ENCODE data around the gene ATP6V0A4. TPM values are rescaled to one million over a fixed set of nuclear protein-coding genes. Genes with fewer than 3 reads are reported as not detected.

The ATP6V0A4 gene
- total RNA-seq, 1 donor from 2014 or later = 0.88 TPM

GRCh38 chr7:138656952-138657351 lies 141.0 kb downstream of the ATP6V0A4 start:
- no peaks in the 10 kb centered on the region for H3K36me3 ChIP-seq (ENCODE audit: control insufficient read depth, insufficient read depth, low read length)
- no peak for TF ChIP-seq CTCF (IDR thresholded peaks at IDR 0.05; ENCODE audit: insufficient read depth, low read length, poor library complexity, severe bottlenecking)
- H3K27me3 ChIP-seq (ENCODE audit: control insufficient read depth, insufficient read depth, low read length) = no peaks in the 10 kb centered on the region
- no peak overlapping the region for H3K4me3 ChIP-seq (ENCODE audit: low read depth, low read length)
- DNase-seq (ENCODE audit: low read depth) = no peak

Other genes starting within 250 kb of the ATP6V0A4 start
- gene SVOPL, start 96.8 kb downstream of the ATP6V0A4 start, total RNA-seq = 0.89 TPM in 1 of 2 replicates, not detected in the other
- gene TMEM213, start 202 bp downstream of the ATP6V0A4 start, total RNA-seq = not detected in 2 replicates
- gene KIAA1549, start 183.2 kb upstream of the ATP6V0A4 start, total RNA-seq = 5.8 and 7.6 TPM in 2 replicates
- gene ZC3HAV1L, start 237.8 kb upstream of the ATP6V0A4 start, total RNA-seq = 14.4 and 21.6 TPM in 2 replicates

Data from kidney epithelial cell (primary cell).